GM18909 (cell line): ENCODE data around the gene TOX3.

Source experiments
- ATAC-seq: cut with Tn5 transposase; IDR thresholded peaks from one replicate; pipeline ENCODE4 v1.9.1; 2021; ENCODE audit warnings: mild to moderate bottlenecking; ENCODE audit not compliant: unreplicated experiment, poor library complexity

Gene TOX3

DNA sequence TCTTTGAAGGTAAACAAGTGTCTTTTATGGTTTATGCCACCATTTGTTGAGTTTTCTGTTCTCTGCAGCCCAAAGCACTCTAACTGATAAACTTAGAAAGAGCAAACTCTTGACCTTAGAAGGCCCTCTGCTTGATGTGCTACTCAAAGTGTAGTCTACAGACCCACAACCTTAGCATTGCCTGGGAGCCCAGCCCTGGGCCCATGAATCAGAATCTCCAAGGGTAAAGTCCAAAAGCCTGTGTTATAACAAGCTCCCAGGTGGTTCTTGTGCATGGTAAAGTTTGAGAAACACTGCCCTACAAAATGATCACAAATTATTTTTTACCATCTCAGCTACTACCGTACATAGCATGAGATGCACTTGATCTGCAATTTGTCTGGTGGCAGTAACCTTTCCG lies 6.0 kb downstream of the TOX3 start:
- no peak for ATAC-seq

DNA sequence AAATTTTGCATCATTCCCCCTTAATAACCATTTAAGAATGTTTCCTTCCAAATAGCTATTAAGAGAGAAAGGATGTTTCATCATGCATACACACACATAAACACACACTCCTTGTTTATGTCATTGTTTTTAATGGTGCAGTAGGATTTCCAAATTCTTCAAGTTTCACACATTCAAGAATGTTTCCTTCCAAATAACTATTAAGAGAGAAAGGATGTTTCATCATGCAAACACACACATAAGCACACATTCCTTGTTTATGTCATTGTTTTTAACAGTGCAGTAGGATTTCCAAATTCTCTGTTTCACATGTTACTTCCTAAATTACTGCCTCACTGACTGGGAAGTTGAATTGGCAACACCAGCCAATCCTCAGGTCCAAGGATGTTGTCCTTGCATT lies 7.8 kb downstream of the TOX3 start:
- ATAC-seq: no peak

DNA sequence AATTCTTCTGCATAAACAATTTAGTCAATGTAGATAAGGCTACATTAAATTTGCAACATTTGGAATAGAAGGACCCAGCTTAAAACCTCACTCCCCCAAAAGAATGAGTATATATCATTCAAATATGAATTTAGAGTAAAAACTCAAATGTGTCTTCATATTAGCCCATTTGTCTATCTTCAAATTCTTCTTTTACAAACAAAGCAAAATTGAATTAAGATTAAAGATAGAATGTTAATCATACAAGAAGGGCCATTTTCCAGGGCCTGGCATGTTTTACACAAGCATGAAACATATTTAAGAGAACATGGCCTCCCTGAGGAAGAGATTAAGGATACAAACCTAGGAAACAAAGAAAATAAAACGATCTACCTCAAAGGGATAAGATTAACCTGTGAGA lies 8.4 kb downstream of the TOX3 start:
- ATAC-seq: no peak

DNA sequence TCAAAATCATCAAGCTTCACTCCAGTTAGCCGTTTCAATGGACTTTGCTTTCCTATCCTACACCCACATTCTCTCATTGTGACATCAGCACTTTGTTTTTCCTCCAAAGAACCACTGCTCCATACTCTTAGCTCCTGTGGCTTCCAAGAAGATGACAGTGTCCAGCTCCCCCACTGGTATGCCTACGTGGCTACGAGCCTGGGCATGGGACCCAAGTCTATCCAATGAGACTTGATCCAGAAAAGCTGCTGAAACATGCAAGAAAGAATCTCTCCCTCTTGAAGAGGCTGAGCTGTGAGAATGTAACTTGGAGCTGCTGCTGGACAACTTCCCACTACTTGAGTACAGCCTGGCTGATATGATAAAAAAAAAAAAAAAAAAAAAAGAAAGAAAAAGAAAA lies 9.4 kb downstream of the TOX3 start:
- no peak for ATAC-seq

DNA sequence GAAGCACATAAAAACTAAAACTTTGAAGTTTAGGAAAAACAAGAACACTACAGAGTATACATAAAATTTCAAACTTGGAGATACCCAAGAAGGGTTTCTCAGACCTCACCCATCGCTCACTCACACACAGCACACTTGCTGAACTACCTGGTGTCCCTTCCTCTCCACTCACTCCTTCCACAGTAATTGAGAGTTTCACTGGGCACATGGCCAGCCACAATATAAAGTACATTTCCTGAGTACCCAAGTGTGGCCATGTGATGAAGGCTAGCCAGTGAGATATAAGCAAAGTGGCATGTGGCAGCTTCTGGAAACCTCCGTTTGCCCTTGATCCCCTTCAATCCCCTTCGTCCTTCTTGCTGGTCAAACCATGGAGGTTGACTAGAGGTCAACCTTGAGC lies 11.9 kb downstream of the TOX3 start:
- no peak for ATAC-seq

DNA sequence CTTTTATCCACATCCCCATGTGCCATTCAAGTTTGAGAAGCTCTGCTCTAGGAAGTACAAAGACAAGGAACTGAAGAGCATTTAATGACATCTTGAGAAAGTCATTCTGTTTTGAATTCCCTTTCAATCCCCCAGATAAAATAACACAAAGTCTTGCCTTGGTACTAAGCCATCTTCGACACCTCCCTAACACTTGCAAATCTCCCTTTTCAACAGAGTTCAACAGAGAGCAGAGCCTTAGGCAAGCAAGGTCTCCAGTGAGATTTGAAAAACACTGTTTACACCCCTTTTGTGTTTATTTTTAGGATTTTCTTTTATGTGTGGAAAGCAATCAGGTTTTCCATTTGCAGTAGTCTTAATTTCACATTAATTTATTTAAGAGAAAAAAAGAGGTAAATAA lies 13.6 kb downstream of the TOX3 start:
- ATAC-seq: no peak

DNA sequence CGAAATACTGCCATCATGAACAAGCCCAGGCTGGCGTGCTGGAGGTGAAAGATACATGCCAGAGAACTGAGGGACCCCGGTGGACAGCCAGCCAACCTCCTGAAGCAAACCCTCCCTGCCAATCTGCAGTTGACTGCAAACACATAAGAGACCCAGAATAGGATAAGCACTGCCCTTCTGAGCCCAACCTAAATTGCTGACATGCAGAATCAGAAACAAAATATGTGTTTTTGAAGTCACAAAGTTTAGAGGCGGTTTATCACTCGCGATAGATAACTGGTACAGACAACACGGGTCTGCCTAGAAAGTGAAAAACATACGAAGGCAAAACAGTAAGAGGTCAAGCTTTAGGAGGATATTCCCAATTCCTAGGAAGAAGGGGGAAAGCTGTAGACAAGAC lies 14.6 kb downstream of the TOX3 start:
- no peak for ATAC-seq

DNA sequence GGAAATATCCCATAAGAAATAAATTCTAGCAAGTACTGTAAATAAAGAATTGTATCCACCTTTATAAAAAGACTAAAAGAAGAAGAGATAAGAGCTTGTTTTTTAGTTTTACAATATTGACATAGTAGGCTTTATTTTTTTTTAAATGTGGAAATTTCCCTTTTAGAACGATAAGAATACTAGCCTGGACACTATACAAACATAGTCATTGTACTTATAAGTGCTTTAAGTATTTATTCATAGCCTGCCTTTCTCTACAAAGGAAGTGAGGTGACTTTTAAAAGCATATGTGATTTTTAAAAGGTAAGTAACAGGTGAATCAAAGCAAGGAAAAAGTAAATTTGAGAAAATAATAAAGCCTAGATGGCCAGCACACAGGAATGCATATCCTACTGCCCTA lies 17.7 kb downstream of the TOX3 start:
- no peak for ATAC-seq

DNA sequence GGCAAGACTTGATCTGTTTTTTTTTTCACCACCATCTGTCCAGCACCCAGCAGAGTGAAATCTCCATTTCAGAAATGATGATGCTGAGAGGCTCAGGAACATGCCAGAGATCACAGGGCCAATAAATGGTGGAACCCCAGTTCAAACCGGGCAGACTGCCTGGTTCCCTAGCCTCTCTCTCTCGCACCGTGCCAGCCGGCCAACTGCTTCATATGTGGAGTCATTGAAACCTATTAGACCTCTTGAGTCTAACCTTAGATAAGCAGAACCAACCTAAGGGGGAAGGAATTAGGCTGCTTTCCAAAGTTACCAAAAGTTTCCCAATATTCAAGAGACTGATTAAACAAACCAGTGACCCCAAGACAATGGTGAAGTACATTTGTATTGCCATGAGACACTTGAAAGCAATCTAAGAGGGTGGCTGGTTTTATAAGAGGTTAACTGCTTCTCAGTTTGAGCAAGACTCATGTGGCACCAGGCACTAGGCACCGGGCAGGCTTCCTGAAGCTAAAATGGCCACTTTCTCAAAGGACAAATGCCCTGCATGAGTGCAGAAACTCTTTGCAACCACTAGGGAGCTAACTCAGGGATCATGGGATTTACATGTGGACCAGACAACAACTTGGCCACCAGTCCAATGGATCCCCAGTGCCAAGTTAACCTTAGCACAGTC lies 18.4 kb downstream of the TOX3 start:
- no peak for ATAC-seq

DNA sequence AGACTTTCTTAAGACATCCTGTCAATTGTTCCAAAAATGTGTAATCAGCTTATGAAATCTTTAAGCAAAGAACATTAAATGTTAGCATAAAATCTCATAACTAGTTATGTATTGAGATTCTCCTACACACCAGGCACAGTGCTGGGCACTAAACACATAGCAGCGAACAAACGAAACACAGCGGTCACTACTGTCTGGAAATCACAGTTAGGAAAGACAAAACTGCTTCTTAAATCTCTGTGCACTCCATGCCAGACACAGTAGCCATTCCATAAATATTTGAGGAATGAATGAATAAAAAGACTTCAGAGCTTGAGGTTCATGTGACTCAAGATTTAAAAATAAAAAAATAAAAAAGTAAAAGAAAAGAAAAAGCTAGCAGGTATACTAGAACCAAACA lies 20.1 kb downstream of the TOX3 start:
- no peak for ATAC-seq

DNA sequence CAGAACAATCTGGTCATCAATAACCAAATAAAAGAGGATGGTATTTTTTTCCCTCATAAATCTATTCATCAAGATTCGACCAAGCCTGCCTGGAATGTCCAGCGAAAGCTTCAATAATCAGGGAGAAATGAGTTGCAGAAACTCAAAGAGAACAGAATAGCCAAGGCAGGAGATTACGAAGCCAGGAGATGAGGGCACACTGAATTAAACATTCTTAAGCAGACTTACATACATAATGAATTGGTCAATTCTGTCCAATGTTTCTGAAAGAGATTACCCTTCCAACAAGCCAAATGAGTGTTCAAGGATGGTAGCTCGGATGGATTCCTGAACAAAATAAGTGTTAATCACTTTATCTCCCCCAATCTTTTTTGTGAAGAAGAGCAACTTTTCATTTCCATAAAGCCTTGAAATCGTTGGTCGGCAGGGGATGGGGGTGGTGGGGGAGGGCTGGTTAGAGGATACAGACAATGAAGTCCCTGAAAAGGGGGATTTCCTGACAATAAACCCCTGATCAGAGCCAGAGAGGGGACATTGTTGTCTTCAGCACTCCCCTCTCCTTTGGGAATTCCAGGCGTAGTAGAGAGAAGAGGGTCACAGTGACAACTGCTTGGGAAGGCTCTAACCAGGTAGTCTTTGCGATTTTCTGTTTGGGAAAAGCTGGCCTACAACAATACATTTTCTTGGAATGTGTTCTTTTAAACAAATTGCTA lies 20.7 kb downstream of the TOX3 start:
- no peak for ATAC-seq

DNA sequence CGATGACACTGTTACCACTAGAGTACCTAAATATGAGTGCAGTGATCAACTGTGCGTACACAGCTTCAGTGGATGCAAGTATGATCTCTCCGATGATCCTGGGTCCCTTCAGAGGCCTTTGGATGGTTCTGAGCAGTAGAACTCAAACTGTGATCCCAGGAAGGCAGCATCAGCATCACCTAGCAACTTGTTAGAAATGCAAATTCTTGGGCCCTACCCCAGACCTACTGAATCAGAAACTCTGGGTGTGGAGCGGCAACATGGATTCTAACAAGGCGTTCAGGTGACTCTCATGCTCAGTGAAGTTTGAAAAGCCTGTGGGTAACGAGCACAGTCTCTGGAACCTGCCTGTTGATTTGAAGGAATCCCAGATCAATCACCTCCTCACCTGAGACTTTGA lies 25.4 kb downstream of the TOX3 start:
- ATAC-seq: no peak

DNA sequence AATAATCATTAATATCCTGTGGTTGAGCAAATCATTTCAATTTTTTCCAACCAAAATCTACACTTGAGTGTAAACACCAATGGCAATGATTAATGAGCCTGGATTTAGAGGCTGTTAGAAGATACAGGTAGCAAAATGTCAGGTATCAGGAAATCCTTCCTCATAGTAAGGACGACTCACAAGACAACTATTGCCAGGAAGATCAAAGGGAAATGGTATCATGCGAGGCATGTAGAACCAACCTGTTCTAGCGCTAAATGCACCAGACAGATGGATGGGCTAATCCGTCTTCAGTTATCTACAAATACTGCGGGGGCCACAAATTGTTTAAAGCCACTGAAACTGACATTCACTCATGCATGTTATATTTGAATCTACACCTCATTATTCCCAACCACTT lies 28.1 kb downstream of the TOX3 start:
- no peak for ATAC-seq

DNA sequence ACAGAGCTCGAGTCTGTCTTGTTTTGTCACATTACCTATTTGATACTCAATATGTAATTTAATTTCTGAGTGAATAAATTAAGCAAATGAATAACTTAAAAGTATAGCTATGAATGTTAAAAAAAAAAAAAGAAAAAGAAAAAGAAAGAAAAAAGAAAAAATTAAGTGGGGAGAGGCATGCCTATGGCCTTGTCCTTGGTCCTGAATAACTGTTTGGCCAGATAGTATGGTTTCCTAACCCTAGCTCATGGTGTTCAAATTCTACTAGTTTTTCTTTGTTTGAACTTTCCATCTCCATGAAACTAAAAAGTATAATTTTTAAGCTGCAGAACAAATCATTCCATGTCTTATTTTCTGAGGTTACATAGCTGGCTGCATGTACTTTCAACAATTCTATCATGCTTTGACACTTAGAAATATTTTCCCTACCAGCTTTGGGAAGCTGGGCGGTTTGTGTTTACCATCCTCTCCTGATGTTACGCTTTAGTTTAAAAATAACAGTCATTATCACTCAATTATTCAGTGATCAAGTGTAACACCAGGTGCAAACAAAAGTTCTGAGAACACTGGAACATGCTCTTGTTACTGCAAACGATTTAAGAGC lies 31.8 kb downstream of the TOX3 start:
- no peak for ATAC-seq

DNA sequence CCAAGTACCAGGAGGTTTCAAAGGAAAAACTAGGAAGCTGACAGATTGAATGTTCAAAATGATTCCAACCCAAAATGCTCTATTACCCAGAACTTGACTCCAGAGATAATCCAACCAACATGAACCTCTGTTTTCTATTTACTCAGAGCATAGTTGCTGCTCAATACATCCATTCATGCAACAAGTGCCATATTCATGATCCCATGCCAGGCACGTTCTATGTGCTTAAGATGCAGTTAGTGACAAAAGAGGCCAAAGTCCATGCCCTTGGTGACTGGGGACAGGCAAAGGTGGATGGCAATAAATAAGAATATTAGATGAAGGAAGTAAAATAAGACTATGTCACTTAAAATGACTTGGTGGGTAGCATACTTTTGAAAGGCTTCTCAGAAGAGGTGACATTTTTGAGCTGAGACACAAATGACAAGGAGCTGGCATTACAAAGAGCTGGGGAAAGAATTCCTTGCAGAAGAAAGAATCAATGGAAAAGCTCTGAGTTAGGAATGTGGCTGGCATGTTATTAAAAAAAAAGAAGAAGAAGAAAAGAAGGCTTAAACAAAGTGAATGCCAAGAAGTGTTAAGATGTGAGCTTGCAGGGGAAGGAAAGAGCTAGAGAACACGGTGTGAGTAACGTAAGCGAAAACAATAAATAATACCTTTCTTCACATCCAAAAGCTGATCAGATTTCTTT lies 34.5 kb downstream of the TOX3 start:
- ATAC-seq: no peak

DNA sequence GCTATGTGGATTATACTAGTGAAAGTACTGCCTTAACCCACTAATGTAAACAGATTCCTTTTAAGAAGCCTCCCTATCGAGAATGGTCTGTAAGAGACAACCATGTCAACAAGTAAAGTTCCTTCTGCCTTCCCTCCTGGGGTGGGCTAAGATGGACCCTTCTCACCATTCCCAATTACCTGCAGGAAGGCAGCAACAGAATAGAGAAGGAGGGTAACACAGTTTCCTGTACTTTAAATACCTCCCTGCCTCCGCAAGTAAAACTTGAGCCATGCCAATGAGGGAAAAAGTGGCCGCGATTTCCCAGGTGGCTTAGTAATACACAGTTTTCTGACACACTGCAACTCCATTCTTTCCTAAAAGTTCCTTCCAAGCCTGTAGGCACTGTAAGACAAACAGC lies 45.2 kb downstream of the TOX3 start:
- no peak for ATAC-seq

DNA sequence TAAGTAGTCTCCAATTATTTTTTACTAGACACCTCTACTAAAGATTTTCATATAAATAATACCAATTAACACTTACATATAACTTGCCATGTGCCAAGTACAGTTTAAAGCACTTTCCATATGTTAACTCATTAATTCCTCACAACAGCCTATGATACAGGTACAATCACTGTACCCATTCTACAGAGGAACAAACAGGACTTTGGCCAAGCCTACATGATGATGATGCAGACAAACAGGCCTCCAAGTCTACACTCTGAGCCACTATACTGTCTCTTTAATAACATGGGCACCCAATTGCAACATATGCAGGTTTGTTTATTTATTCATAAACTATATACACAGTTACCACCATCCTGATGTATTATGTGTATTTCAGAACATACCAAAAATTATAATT lies 46.0 kb downstream of the TOX3 start:
- ATAC-seq: no peak

DNA sequence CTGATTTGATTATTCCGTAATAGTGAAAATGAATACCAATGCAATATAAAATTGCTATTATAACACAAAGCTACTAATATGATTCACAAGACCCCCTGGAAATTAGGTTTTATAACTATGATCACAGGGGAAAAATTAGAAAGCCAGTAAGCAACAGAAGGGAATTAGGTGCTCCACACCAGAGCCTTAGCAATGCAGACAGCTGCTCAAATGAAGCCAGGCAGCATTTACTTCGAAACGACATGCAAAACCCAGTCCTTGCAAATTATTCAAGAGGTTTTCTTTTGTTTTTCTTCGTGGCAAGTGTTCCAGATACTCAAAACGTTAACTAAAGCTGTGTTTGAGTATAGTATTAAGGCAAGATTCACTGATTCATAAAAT lies 47.9 kb downstream of the TOX3 start:
- ATAC-seq: no peak

DNA sequence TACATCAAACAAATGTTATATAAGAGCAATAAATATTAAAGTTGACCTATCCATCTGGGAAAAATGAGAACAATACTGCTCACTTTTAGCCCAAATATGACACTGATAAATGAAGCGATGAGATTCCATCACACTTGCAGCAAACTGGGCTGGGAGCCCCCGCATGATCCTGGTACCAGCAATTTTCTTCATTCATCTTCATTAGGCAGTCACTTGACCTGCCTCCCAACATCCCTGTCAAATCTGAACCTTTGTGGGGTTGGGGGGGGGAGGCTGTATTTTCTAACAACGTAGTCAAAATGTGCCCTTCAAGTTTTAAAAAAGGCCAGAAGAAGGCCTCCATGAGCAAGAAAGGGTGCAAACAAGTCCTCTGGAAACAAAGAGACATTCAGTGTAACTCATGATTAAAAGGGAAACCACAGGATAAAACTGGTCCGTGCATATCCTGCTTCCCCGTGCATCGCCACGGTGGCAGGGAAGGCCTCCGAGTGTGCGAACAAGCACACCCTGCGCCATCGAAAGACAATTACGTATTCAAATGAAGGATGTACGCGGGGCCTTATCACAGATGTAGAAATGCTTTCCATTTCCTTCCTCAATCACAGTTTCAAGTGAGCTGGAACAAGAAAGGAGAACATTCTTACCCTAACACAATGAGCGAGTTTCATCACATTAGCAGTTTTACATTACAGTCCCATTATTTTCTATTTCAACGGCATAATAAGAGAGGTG lies 48.4 kb downstream of the TOX3 start:
- ATAC-seq: no peak

DNA sequence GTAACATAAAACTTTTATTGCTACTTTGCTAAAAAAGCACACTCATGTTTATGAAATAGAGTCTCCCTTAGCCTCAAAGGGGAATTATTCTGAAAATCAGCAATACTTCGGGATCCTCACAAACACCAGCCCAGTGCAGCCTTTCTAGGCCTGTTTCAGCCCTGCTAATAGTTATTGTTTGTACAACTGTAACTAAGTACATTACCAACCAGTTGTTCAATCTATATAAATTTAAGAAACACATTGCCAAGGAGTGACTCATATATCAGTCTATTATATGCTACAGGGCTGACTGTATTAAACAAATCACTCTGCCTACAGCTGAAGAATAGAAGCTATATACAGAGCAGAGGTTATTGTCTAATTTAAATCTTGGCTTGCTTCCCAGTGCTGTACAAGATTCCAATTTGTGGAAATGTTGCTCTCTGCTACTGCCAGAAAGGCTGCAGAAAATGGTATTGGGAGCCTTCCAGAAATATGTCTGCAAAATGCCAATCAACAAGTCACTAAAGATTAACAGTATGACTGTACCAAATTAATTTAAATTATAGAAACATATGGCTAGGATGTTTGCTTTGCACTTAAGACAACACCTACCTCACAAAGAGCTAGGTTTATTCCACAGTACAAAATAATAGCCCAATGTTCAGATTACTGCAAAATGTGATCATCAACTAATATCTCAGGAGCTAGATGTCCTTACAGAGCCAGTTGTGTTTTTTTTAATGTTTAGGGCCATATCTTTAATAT lies 49.7 kb downstream of the TOX3 start:
- no peak for ATAC-seq
